A673 (cell line): ENCODE data around the gene MGMT. TPM values are rescaled to one million over a fixed set of nuclear protein-coding genes. Genes with fewer than 3 reads are reported as not detected.

ENCODE experiments used
- BruUV-seq: library from RNA; stranded (reverse); fragments of 400-500 nt; replicated peaks from 2 replicates; lab custom pipeline; 2021; lab: Mats Ljungman, UMichigan
- CTCF ChIA-PET: fragments of 300-600 bp; sonication (Branson Sonifier 250); formaldehyde crosslinking; loops from one replicate; lab custom pipeline; 2022; ENCODE audit warnings: antibody characterized with exemption; lab: Charles Lee
- POLR2A ChIA-PET: fragments of 300-600 bp; sonication (Branson Sonifier 250); formaldehyde crosslinking; loops from one replicate; lab custom pipeline; 2022; ENCODE audit warnings: antibody characterized with exemption; ENCODE audit not compliant: low non-redundant PET; lab: Charles Lee
- DNase-seq: peaks from one replicate; pipeline ENCODE4 v3.0.0-alpha.2; 2015; ENCODE audit warnings: low spot score
- H3K27ac ChIP-seq: fragments of 200-600 bp; sonication (generic); 2 replicates; pipeline ENCODE4 v1.5.1; 2016; ENCODE audit warnings: mixed run types, low read depth, mild to moderate bottlenecking, mixed read lengths, antibody characterized with exemption, low read length; ENCODE audit not compliant: poor library complexity, severe bottlenecking
- H3K27me3 ChIP-seq: fragments of 200-600 bp; sonication (generic); replicated peaks from 2 replicates; pipeline ENCODE4 v1.6.1; 2017; ENCODE audit warnings: mixed run types, low read depth, mild to moderate bottlenecking, mixed read lengths, antibody characterized with exemption, low read length; ENCODE audit not compliant: insufficient read depth, poor library complexity
- H3K36me3 ChIP-seq: fragments of 200-600 bp; sonication (generic); 2 replicates; pipeline ENCODE4 v1.6.1; 2016; ENCODE audit warnings: mixed run types, mild to moderate bottlenecking, mixed read lengths, antibody characterized with exemption, low read length; ENCODE audit not compliant: insufficient read depth, poor library complexity, severe bottlenecking
- H3K4me1 ChIP-seq: fragments of 200-600 bp; sonication (generic); 2 replicates; pipeline ENCODE4 v1.6.1; 2017; ENCODE audit warnings: mixed run types, mild to moderate bottlenecking, mixed read lengths, antibody characterized with exemption, low read length; ENCODE audit not compliant: insufficient read depth, poor library complexity, severe bottlenecking
- H3K4me3 ChIP-seq: fragments of 200-600 bp; sonication (generic); 2 replicates; pipeline ENCODE4 v1.5.1; 2016; ENCODE audit warnings: low read depth, mixed run types, mild to moderate bottlenecking, mixed read lengths, low read length; ENCODE audit not compliant: poor library complexity, severe bottlenecking
- H3K9me3 ChIP-seq: fragments of 200-600 bp; sonication (generic); 2 replicates; pipeline ENCODE4 v1.6.1; 2016; ENCODE audit warnings: mixed run types, low read depth, mild to moderate bottlenecking, mixed read lengths, antibody characterized with exemption, low read length; ENCODE audit not compliant: poor library complexity, severe bottlenecking
- EZH2 ChIP-seq: fragments of 200-600 bp; sonication (generic); IDR thresholded peaks from 2 replicates; pipeline ENCODE4 v1.6.1; 2017; ENCODE audit warnings: borderline replicate concordance, low read depth, mild to moderate bottlenecking, mixed read lengths, antibody characterized with exemption, low read length; ENCODE audit not compliant: poor library complexity, severe bottlenecking
- intact Hi-C: fragments of 100-400 bp; cut with micrococcal nuclease; formaldehyde crosslinking; loops from one replicate; pipeline ENCODE4 v1.10.0; 2022; ENCODE audit not compliant: unreplicated experiment
- total RNA-seq: library from RNA; stranded (reverse); gene quantifications from 2 replicates; pipeline ENCODE4 v1.2.3, GENCODE V29; 2021
- TF ChIP-seq, protein P1 (sequence below): fragments of 300-800, 200-600 bp; sonication (generic); conservative IDR thresholded peaks from 2 replicates; pipeline ENCODE4 v1.5.1; 2017; ENCODE audit warnings: low read depth, mild to moderate bottlenecking, antibody characterized with exemption, low read length, moderate library complexity, mixed read lengths

The MGMT gene
- total RNA-seq, 1 experiment from 2014 or later = 19.5 TPM

DNA sequence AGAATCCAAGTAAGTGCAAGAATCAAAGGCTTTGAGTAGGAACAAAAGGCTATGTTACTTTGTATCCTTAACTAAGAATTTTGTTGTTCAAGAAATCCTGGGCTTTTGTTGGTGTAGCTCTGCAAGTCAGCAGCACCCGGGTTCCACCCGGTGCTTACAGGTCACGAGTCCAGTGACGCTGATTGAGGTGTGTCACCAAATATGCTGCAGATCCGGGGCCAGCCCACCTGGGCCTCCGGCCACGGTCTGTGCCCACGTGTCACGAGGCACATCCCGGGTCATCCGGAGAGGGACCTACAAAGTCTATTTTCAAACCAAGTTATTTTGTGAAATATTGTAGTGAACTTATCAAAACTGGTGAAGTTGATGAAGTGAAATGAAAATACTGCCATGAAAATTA lies 103.1 kb downstream of the MGMT start:
- DNase-seq = no peak
- H3K4me1 ChIP-seq = no peaks in the 10 kb centered on the region
- POLR2A ChIA-PET = no interaction called here
- TF ChIP-seq, protein P1, sequence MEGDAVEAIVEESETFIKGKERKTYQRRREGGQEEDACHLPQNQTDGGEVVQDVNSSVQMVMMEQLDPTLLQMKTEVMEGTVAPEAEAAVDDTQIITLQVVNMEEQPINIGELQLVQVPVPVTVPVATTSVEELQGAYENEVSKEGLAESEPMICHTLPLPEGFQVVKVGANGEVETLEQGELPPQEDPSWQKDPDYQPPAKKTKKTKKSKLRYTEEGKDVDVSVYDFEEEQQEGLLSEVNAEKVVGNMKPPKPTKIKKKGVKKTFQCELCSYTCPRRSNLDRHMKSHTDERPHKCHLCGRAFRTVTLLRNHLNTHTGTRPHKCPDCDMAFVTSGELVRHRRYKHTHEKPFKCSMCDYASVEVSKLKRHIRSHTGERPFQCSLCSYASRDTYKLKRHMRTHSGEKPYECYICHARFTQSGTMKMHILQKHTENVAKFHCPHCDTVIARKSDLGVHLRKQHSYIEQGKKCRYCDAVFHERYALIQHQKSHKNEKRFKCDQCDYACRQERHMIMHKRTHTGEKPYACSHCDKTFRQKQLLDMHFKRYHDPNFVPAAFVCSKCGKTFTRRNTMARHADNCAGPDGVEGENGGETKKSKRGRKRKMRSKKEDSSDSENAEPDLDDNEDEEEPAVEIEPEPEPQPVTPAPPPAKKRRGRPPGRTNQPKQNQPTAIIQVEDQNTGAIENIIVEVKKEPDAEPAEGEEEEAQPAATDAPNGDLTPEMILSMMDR = no peak
- no peak for TF ChIP-seq EZH2
- intact Hi-C loops = no loop called here
- H3K27me3 ChIP-seq = no peaks in the 10 kb centered on the region
- no peak overlapping the region for H3K27ac ChIP-seq
- H3K36me3 ChIP-seq = no peaks in the 10 kb centered on the region
- no TSS peak for BruUV-seq
- CTCF ChIA-PET = no interaction called here
- no peaks in the 10 kb centered on the region for H3K9me3 ChIP-seq
- H3K4me3 ChIP-seq = no peak overlapping the region

DNA sequence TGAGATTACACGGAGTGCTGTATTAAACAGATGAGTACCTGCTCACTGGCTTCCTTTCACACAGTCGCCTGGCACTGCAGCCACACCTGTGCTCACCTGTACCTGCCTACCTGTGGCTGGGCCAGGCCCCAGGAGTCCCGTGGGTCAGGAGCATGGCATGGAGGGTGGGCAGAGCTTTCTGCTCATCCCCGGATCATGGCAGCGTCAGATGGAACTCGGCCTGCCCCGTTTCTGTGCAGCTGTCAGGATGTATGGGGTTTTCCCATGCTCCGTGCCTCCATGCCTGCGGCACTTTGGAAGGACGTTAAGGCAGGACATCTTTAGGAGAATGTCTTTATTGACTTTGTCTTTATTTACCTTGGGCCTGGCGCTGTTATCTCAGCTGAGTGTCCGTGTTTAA lies 112.2 kb downstream of the MGMT start:
- ChIA-PET CTCF (no interaction called here), POLR2A (no interaction called here)
- TF ChIP-seq, protein P1 = no peak
- no peak for TF ChIP-seq EZH2
- Histone ChIP-seq H3K36me3 (no peaks in the 10 kb centered on the region), H3K9me3 (no peaks in the 10 kb centered on the region), H3K4me1 (no peaks in the 10 kb centered on the region), H3K27ac (no peak overlapping the region), H3K4me3 (no peak overlapping the region), H3K27me3 (no peaks in the 10 kb centered on the region)
- no peak for DNase-seq
- no TSS peak for BruUV-seq
- intact Hi-C loops = no loop called here

DNA sequence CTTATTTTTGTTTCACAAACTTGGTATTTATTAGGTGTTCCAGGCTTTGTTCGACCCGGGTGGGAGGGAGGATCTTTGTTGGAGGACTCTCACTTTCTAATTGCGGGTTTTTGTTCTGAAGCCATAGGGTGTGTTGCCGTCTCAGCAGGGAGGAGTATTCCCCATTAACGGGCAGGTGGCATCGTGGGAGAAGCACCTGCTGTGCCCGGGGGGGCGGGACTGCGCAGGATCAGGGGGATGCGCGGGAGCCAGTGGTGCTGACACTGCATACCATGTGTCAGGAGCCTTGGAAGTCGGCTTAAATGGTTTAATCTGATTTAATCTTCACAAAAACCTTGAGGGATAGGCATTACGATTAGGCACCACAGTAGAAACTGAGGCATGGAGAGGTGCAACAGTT lies 113.0 kb downstream of the MGMT start:
- Histone ChIP-seq H3K27ac (no peak overlapping the region), H3K4me1 (no peaks in the 10 kb centered on the region), H3K27me3 (no peaks in the 10 kb centered on the region), H3K4me3 (no peak overlapping the region), H3K9me3 (no peaks in the 10 kb centered on the region), H3K36me3 (no peaks in the 10 kb centered on the region)
- BruUV-seq = no TSS peak
- ChIA-PET CTCF (no interaction called here), POLR2A (no interaction called here)
- no peak for DNase-seq
- TF ChIP-seq EZH2 = no peak
- TF ChIP-seq, protein P1 = no peak
- intact Hi-C loops = no loop called here
